ENCODE measurements around the gene DEPDC1B.

Gene DEPDC1B

GRCh38 chr5:60674251-60675069, 25.5 kb downstream of the DEPDC1B start:
- ATAC-seq = no peak
- TF ChIP-seq CREB5 (CRISPR knock-in tag; IDR thresholded peaks at IDR 0.05; ENCODE audit: low read depth) (no peak), SNAI2 (CRISPR knock-in tag; IDR thresholded peaks at IDR 0.05) (no peak), POU6F1 (CRISPR knock-in tag; IDR thresholded peaks at IDR 0.05; ENCODE audit: borderline replicate concordance, low read depth) (no peak), ISL1 (CRISPR knock-in tag; IDR thresholded peaks at IDR 0.05) (no peak), GLIS3 (CRISPR knock-in tag; IDR thresholded peaks at IDR 0.05) (no peak), CSDC2 (CRISPR knock-in tag; IDR thresholded peaks at IDR 0.05) (no peak), ARNTL (CRISPR knock-in tag; IDR thresholded peaks at IDR 0.05; ENCODE audit: borderline replicate concordance, low read depth) (no peak), ESRRG (CRISPR knock-in tag; IDR thresholded peaks at IDR 0.05) (no peak), OSR1 (CRISPR knock-in tag; IDR thresholded peaks at IDR 0.05) (no peak), ZFP30 (CRISPR knock-in tag; IDR thresholded peaks at IDR 0.05) (no peak), ZNF70 (CRISPR knock-in tag; IDR thresholded peaks at IDR 0.05) (no peak), PATZ1 (CRISPR knock-in tag; IDR thresholded peaks at IDR 0.05; ENCODE audit: borderline replicate concordance) (no peak), RARB (CRISPR knock-in tag; IDR thresholded peaks at IDR 0.05) (no peak), TOX (CRISPR knock-in tag; IDR thresholded peaks at IDR 0.05; ENCODE audit: borderline replicate concordance) (no peak), ZFP3 (CRISPR knock-in tag; IDR thresholded peaks at IDR 0.05) (no peak), CSRNP3 (CRISPR knock-in tag; IDR thresholded peaks at IDR 0.05) (no peak), PPARA (CRISPR knock-in tag; IDR thresholded peaks at IDR 0.05; ENCODE audit: borderline replicate concordance) (no peak), BACH2 (CRISPR knock-in tag; IDR thresholded peaks at IDR 0.05; ENCODE audit: borderline replicate concordance) (no peak), TCF4 (CRISPR knock-in tag; IDR thresholded peaks at IDR 0.05; ENCODE audit: borderline replicate concordance) (no peak)

GRCh38 chr5:60673334-60673733, 26.6 kb downstream of the DEPDC1B start:
- no peak for ATAC-seq
- TF ChIP-seq OSR1 (CRISPR knock-in tag; IDR thresholded peaks at IDR 0.05) (no peak), ESRRG (CRISPR knock-in tag; IDR thresholded peaks at IDR 0.05) (no peak), CSRNP3 (CRISPR knock-in tag; IDR thresholded peaks at IDR 0.05) (no peak), BACH2 (CRISPR knock-in tag; IDR thresholded peaks at IDR 0.05; ENCODE audit: borderline replicate concordance) (no peak), ISL1 (CRISPR knock-in tag; IDR thresholded peaks at IDR 0.05) (no peak), TOX (CRISPR knock-in tag; IDR thresholded peaks at IDR 0.05; ENCODE audit: borderline replicate concordance) (no peak), TCF4 (CRISPR knock-in tag; IDR thresholded peaks at IDR 0.05; ENCODE audit: borderline replicate concordance) (no peak), RARB (CRISPR knock-in tag; IDR thresholded peaks at IDR 0.05) (no peak)

GRCh38 chr5:60672693-60673264, 27.2 kb downstream of the DEPDC1B start:
- no peak for ATAC-seq
- TF ChIP-seq CREB5 (CRISPR knock-in tag; IDR thresholded peaks at IDR 0.05; ENCODE audit: low read depth) (no peak), PATZ1 (CRISPR knock-in tag; IDR thresholded peaks at IDR 0.05; ENCODE audit: borderline replicate concordance) (no peak), SNAI2 (CRISPR knock-in tag; IDR thresholded peaks at IDR 0.05) (no peak), GLIS3 (CRISPR knock-in tag; IDR thresholded peaks at IDR 0.05) (no peak), ZFP30 (CRISPR knock-in tag; IDR thresholded peaks at IDR 0.05) (no peak), ZNF565 (CRISPR knock-in tag; conservative IDR thresholded peaks at IDR 0.05; ENCODE audit: low read depth) (no peak), OSR1 (CRISPR knock-in tag; IDR thresholded peaks at IDR 0.05) (no peak), BACH2 (CRISPR knock-in tag; IDR thresholded peaks at IDR 0.05; ENCODE audit: borderline replicate concordance) (no peak), PPARA (CRISPR knock-in tag; IDR thresholded peaks at IDR 0.05; ENCODE audit: borderline replicate concordance) (no peak), CSRNP3 (CRISPR knock-in tag; IDR thresholded peaks at IDR 0.05) (no peak), ZC3H10 (CRISPR knock-in tag; IDR thresholded peaks at IDR 0.05) (no peak)

Measured in SK-N-SH treated with all-trans-retinoic acid at 6 μM for 48 hours (cell line).